DOHH2 (cell line): ENCODE results near the gene RNASE1.

ENCODE experiments used
- CTCF ChIP-seq: fragments of 200-600 bp; sonication (generic); IDR thresholded peaks from one replicate; pipeline ENCODE4 v1.5.1; 2014; ENCODE audit warnings: antibody characterized with exemption, mild to moderate bottlenecking, low read depth, low read length; ENCODE audit not compliant: poor library complexity, severe bottlenecking
- EZH2phosphoT487 ChIP-seq: fragments of 200-600 bp; sonication (generic); IDR thresholded peaks from 2 replicates; pipeline ENCODE4 v1.6.1; 2017; ENCODE audit warnings: borderline replicate concordance, mild to moderate bottlenecking, antibody characterized with exemption, low read length, moderate library complexity, mixed read lengths

- TF ChIP-seq CTCF (no peak), EZH2phosphoT487 (no peak)
Measured at GRCh38 chr14:20787025-20787424, 15.6 kb downstream of the RNASE1 start.
